ENCODE measurements around the gene ARID5B.

DNA sequence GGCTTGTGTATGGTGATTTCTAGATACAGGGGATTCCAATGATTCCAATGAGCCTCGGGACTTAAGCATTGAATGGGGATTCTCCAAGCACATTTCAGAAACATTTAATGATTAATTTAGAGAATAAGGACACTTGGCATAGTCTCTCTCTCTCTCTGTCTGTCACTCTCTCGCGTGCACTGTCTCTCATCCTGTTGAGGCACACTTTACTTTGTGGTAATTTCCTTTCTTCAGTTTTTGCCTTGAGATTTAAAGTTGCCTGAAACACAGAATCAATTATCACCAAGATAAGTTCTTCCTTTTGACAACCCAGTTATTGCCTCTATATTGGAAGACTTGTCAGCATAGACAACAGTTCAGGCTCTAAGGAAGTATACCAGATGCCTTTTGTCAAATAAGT is 131.6 kb downstream of the ARID5B start:
- TF ChIP-seq POLR2A (IDR thresholded peaks at IDR 0.05; ENCODE audit: low read length) (no peak), GATA1 (IDR thresholded peaks at IDR 0.05; ENCODE audit: low read depth, low read length) (no peak)
